Naive thymus-derived CD8-positive, alpha-beta T cell (primary cell): ENCODE data around the gene KDM8. TPM values are rescaled to one million over a fixed set of nuclear protein-coding genes. Genes with fewer than 3 reads are reported as not detected.
"Not testable (repeated sequence)": the region's sequence is repeated elsewhere in the genome, so short reads cannot be mapped to it uniquely, and the experiment has no call there.

Experiments used
- ATAC-seq, 2 donors: fragments of 150-1000 bp; cut with Tn5 transposase in 1 of 2; sonication (Bioruptor Pico), chemical (Tn5 transposase) in 1 of 2; 1 replicate in 1 of 2; 2 replicates in 1 of 2; pipeline ENCODE4 v1.10.0; 2021; ENCODE audit warnings: mild to moderate bottlenecking in 2 of 2, moderate library complexity in 2 of 2
- POLR2A ChIA-PET: fragments of 350-600 bp; sonication (Branson Sonifier 250); formaldehyde crosslinking; loops from one replicate; lab custom pipeline; 2021; ENCODE audit warnings: antibody characterized with exemption; lab: Charles Lee
- DNase-seq, 10 donors: peaks; one replicate each; pipeline versions ENCODE4 v3.0.0 to v3.0.0-alpha.2; 2020 to 2022
- H3K27ac Mint-ChIP-seq, 10 donors: one replicate each; pipeline ENCODE4 v1.8.0; 2020 to 2022; ENCODE audit warnings: mild to moderate bottlenecking in 10 of 10, mixed read lengths in 10 of 10, moderate library complexity in 4 of 10, inconsistent platforms in 1 of 10
- H3K27me3 Mint-ChIP-seq, 5 donors: one replicate each; pipeline ENCODE4 v1.8.0; 2021 to 2022; ENCODE audit warnings: mixed read lengths in 5 of 5
- H3K36me3 Mint-ChIP-seq, 3 donors: one replicate each; pipeline ENCODE4 v1.8.0; 2020 to 2022; ENCODE audit warnings: mixed read lengths in 3 of 3, mild to moderate bottlenecking in 2 of 3, inconsistent platforms in 1 of 3
- H3K4me1 Mint-ChIP-seq, 4 donors: one replicate each; pipeline ENCODE4 v1.8.0; 2021 to 2022; ENCODE audit warnings: mixed read lengths in 4 of 4
- H3K4me3 Mint-ChIP-seq, 10 donors: one replicate each; pipeline ENCODE4 v1.8.0; 2020 to 2022; ENCODE audit warnings: mild to moderate bottlenecking in 10 of 10, mixed read lengths in 10 of 10, moderate library complexity in 6 of 10, inconsistent platforms in 1 of 10
- H3K9me3 Mint-ChIP-seq, 9 donors: one replicate each; pipeline ENCODE4 v1.8.0; 2020 to 2022; ENCODE audit warnings: mixed read lengths in 9 of 9, mild to moderate bottlenecking in 3 of 9, inconsistent platforms in 1 of 9, moderate library complexity in 1 of 9
- polyA plus RNA-seq, 3 donors: library from polyadenylated mRNA; unstranded; fragments of 300-500 nt; fragmentation: Illumina TruSeq; gene quantifications; one replicate each; pipeline ENCODE4 v1.2.3, GENCODE V29; 2021
- total RNA-seq, 8 experiments: library from RNA in 2 of 8; stranded (reverse) in 2 of 8; gene quantifications; one replicate each; pipeline ENCODE4 v1.2.3 and lab custom pipeline; 2021 to 2026

Gene KDM8
- total and polyA plus RNA-seq, 5 experiments from 2014 or later: 3.8 to 35.0 (median 6.2) TPM

DNA sequence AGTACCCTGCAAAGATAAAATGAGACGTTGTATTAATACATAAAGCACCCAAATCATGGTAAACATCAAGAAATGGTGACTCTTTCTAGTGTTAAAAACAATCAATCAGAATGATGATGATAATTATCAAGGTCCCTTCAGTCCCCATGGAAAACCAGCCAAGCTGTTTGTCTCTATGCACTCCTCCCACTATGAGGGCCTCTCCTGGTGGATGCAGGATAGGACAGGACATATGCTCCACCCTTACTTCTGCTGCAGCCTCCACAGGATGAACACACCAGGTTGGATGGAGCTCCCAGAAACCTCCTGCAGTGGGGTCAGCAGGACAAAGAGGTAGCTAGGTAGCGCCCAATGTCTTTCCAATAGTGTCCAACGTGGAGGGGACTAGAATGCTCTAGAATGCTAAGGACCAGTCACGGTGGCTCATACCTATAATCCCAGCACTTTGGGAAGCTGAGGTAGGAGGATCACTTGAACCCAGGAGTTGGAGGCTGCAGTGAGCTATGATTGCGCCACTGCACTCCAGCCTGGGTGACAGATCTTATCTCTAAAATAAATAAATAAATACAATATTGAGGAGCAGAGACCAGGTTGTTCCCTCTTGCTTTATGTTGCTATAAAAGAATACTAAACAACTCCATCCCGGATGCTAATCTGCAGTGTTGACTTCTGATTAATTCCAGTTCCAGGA lies 9.9 kb upstream of the KDM8 start:
- peaks cover 0 to 3% (median 0%) of the 10 kb centered on the region in 9 donors for H3K9me3 Mint-ChIP-seq
- no peaks in the 10 kb centered on the region for H3K27me3 Mint-ChIP-seq
- H3K4me3 Mint-ChIP-seq: no peak overlapping the region
- DNase-seq (no peak), ATAC-seq (no peak)
- H3K4me1 Mint-ChIP-seq: peaks cover 22 to 60% (median 51%) of the 10 kb centered on the region in 4 donors
- POLR2A ChIA-PET: interaction anchor here (0.6 to 2.0 kb wide), 5 partner anchors 9 to 22 kb away, joined by 3 to 4 read pairs (median 3); no protein-coding TSS in a partner anchor
- peak overlapping the region in 6 of 10 donors; percentile 10 to 75 (median 54) for H3K27ac Mint-ChIP-seq
- H3K36me3 Mint-ChIP-seq: no peaks in the 10 kb centered on the region

DNA sequence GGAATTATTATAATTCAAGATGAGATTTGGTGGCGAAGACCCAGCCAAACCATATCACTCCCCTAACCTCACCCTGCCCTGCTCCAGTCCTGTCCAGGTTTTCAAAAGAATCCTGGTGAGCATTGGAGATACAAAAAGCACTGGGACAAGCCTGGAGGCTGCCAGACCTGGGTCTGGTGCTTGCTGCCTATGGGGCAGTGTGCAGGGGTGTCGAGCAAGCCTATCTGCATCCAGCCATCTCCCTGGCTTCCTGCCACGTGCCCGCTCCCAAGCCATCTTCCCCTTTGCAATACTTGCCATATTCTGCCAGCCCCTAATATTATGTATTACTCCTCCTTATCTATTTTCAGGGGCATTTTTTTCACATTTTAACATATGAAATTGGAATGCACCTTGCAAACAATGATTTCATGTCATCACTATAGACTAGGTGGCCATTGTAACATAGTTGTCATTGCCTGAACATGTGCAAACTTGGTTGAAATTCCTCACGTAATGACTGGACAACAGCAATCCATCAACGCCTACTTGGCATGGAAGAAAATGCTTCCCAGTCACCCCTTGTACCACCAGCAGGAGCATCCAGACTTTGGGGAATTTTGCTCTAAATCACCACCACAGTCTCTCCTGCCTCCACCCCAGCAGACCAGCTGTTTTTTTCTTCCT lies 8.1 kb upstream of the KDM8 start:
- Mint-ChIP-seq H3K27me3 (no peaks in the 10 kb centered on the region), H3K27ac (peak overlapping the region; percentile 92 to 99 (median 98)), H3K9me3 (peaks cover 0 to 5% (median 0%) of the 10 kb centered on the region in 9 donors), H3K4me1 (peaks cover 32 to 70% (median 62%) of the 10 kb centered on the region in 4 donors), H3K36me3 (no peaks in the 10 kb centered on the region), H3K4me3 (peak overlapping the region in 7 of 10 donors; percentile 52 to 89 (median 78))
- POLR2A ChIA-PET: interaction anchor here (0.7 to 6.4 kb wide), 13 partner anchors 9 to 269 kb away, joined by 3 to 43 read pairs (median 11); no protein-coding TSS in a partner anchor
- ATAC-seq (no peak), DNase-seq (no peak)

DNA sequence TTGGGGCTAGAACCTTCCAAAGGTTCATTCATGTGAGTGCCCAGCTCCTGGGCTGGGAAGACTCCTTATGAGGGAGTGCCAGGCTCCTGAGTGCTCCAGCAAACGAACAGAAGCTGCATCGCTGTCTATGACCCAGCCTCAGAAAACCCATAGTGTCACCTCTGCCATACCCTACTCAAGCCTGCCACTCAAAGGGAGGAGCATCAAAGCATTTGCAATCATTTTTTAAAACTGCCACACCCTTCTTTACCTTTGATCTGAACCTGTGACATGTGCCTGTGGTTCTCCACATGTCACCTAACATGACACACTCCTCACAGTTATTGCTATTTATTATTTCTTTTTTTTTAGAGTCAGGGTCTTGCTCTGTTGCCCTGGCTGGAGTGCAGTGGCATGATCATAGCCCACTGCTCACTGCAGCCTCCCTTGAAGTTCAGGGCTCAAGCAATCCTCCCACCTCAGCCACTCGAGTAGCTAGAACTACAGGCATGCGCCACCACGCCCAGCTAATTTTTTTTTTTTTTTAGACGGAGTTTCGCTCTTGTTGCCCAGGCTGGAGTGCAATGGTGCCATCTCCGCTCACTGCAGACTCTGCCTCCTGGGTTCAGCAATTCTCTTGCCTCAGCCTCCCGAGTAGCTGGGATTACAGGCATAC lies 7.3 kb upstream of the KDM8 start:
- Mint-ChIP-seq H3K4me1 (peaks cover 35 to 79% (median 71%) of the 10 kb centered on the region in 4 donors), H3K36me3 (no peaks in the 10 kb centered on the region), H3K27ac (peak overlapping the region; percentile 92 to 99 (median 98)), H3K27me3 (no peaks in the 10 kb centered on the region), H3K4me3 (peak overlapping the region; percentile 52 to 89 (median 77)), H3K9me3 (peaks cover 0 to 5% (median 0%) of the 10 kb centered on the region in 9 donors)
- DNase-seq: peak in 9 of 10 donors; percentile 16 to 90 (median 75)
- POLR2A ChIA-PET: interaction anchor here (0.6 to 6.4 kb wide), 19 partner anchors 9 to 268 kb away, joined by 3 to 43 read pairs (median 6); no protein-coding TSS in a partner anchor
- peak; percentile 89 to 94 for ATAC-seq

DNA sequence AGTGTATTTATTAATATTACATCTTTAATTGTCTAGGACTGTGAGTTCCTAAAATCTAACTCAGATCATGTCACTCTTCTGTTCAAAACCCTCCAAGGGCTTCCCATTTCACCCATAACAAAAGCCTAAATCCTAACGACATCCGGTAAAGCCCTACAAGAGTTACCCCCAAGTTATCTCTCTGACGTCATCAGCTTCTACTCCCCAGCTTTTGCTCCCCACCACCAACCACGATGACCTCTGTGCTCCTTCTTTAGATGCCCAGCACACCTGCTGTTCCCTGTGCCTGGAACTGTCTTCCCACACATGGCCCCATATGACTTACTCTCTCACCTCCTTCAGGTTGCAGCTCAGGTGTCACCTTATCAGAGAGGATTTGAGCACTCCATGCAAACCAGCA lies 6.3 kb upstream of the KDM8 start:
- Mint-ChIP-seq H3K9me3 (peaks cover 0 to 5% (median 0%) of the 10 kb centered on the region in 9 donors), H3K27ac (peak overlapping the region; percentile 92 to 99 (median 98)), H3K27me3 (no peaks in the 10 kb centered on the region), H3K4me1 (peaks cover 35 to 83% (median 75%) of the 10 kb centered on the region in 4 donors), H3K36me3 (no peaks in the 10 kb centered on the region), H3K4me3 (peak overlapping the region in 6 of 10 donors; percentile 7 to 75 (median 51))
- ATAC-seq (no peak), DNase-seq (no peak)
- POLR2A ChIA-PET: interaction anchor here (0.8 to 6.4 kb wide), 15 partner anchors 10 to 267 kb away, joined by 3 to 43 read pairs (median 10); no protein-coding TSS in a partner anchor

DNA sequence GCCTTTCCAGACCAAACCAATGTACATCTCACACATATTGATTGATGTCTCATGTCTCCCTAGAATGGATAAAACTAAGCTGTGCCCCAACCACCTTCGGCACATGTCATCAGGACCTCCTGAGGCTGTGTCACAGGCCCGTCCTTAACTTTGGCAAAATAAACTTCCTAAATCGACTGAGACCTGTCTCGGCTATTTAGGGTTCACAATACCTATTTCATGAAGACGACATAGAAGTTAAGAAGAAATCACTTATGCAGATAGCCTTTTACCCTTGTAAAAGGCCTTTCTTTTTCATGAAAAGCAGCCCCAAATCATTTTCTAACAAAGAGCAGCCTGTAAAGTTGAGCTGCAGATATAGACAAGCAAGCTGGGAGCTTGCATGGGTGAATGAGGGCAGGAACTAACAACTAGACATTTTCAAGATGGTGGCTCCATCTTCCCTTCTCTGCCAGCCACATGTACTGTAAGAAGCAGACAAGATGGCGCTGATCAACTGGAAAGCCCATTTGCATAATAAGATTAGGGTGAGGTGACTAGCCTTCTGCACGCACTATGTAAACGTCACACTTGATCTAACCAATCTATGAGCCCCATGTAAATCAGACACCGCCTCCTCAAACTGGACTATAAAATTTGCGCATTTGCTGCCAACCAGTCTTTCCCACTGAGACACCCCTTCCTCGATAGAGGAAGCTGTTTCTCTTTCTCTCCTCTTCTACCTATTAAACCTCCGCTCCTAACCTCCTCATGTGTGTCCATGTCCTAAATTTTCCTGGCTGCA lies 4.7 kb upstream of the KDM8 start:
- Mint-ChIP-seq H3K27me3 (peaks cover 0 to 1% (median 0%) of the 10 kb centered on the region in 5 donors), H3K9me3 (peaks cover 0 to 5% (median 0%) of the 10 kb centered on the region in 9 donors), H3K4me3 (peak overlapping the region in 4 of 10 donors; percentile 22 to 80 (median 66)), H3K4me1 (peaks cover 37 to 96% (median 90%) of the 10 kb centered on the region in 4 donors), H3K27ac (peak overlapping the region; percentile 82 to 99 (median 98)), H3K36me3 (no peaks in the 10 kb centered on the region)
- ATAC-seq: no peak
- POLR2A ChIA-PET: interaction anchor here (0.9 to 6.4 kb wide), 14 partner anchors 9 to 261 kb away, joined by 3 to 43 read pairs (median 5); partner anchors contain the start of gene IL21R
- no peak for DNase-seq

DNA sequence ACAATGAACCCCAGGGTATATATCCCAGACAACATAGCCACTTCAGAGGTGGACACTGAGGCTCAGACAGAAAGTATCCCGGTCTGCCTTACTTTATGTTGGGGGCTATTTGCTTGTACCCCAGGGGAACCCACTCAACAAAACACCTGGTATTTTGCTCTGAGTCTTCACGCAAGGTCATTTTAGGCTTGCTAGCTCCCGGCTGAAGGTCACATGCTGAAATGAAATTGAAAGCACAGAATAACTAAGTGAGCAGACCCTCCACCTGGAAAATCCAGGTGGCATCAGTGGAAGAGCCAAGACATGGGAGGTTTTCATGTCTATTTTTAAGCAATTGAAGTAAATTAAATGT lies 4.1 kb upstream of the KDM8 start:
- Mint-ChIP-seq H3K4me1 (peaks cover 39 to 95% (median 92%) of the 10 kb centered on the region in 4 donors), H3K27ac (peak overlapping the region; percentile 82 to 99 (median 98)), H3K27me3 (peaks cover 0 to 3% (median 0%) of the 10 kb centered on the region in 5 donors), H3K9me3 (peaks cover 0 to 5% (median 0%) of the 10 kb centered on the region in 9 donors), H3K36me3 (no peaks in the 10 kb centered on the region), H3K4me3 (peak overlapping the region in 7 of 10 donors; percentile 22 to 80 (median 32))
- no peak for DNase-seq
- no peak for ATAC-seq
- POLR2A ChIA-PET: interaction anchor here (0.9 to 6.4 kb wide), 13 partner anchors 8 to 261 kb away, joined by 3 to 43 read pairs (median 5); partner anchors contain the start of gene IL21R

DNA sequence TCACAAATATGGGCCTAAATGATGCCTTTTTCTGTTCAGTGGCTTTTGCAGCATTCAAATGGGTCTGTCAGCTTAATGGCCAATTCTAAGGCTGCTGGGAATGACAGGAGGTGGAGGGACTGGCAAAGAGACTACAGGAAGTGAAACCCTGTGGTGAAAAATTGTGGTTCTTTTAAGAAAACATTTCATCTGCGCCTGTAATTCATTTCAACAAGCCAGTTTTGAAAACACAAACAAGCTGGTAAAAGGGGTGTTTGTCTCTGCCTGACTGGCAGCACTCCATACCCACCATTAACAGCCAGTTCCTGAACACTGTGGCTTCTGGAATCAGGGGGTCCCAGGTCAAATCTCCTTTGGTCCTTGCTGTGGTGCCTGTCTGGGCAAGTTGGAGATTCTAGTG lies 3.6 kb upstream of the KDM8 start:
- Mint-ChIP-seq H3K27me3 (peaks cover 0 to 3% (median 0%) of the 10 kb centered on the region in 5 donors), H3K36me3 (no peaks in the 10 kb centered on the region), H3K27ac (peak overlapping the region; percentile 82 to 99 (median 96)), H3K4me1 (peaks cover 42 to 94% (median 92%) of the 10 kb centered on the region in 4 donors), H3K9me3 (peaks cover 0 to 5% (median 0%) of the 10 kb centered on the region in 9 donors), H3K4me3 (peak overlapping the region; percentile 56 to 80 (median 68))
- ATAC-seq: peak; percentile 3 to 5
- peak in 5 of 10 donors; percentile 25 to 73 (median 57) for DNase-seq
- POLR2A ChIA-PET: interaction anchor here (0.6 to 6.4 kb wide), 15 partner anchors 8 to 260 kb away, joined by 3 to 43 read pairs (median 5); partner anchors contain the start of gene IL21R

DNA sequence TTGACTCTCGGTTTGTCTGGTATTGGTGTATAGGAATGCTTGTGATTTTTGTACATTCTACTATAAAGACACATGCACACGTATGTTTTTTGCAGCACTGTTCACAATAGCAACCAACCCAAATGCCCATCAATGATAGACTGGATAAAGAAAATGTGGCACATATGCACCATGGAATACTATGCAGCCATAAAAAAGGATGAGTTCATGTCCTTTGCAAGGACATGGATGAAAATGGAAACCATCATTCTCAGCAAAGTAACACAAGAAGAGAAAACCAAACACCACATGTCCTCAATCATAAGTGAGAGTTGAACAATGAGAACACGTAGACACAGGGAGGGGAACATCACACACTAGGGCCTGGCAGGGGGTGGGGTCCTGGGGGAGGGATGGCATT lies 2.4 kb upstream of the KDM8 start:
- not testable (repeated sequence) for ATAC-seq

DNA sequence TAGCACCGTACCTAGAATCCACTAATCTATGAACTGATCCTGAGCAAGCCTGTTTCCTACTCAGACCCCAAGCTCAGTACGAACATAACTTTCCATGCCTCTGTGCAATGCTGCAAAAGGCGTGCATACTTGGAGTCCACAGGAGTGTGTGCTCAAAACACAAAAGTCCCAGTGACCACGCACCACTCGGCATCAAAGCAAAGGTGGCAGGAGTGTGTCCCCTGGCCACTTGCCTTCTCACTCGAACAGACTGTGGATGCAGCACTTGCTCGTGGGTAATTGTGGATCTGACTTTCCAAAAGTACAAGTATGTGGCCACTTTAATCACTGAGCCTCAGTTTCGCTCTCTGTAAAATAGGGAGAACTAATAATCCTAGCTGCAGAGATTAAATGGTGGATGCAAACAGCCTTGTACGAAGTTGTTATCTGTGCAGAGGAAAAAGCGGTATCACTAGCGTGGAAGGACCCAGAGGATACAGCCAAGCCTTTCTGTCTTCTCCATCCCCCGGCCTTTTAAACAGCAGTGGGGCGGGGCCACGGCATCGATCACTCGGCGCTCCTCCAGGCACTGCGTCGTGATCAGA lies 311 bp upstream of the KDM8 start:
- POLR2A ChIA-PET: interaction anchor here (0.5 to 4.9 kb wide), 27 partner anchors 10 to 347 kb away, joined by 3 to 133 read pairs (median 6); partner anchors contain the start of genes GTF3C1, IL21R and KATNIP

More for the DNA sequence above, 2.4 kb upstream of the KDM8 start:
- POLR2A ChIA-PET: interaction anchor here (1.1 kb wide), 1 partner anchor 31 kb away, joined by 5 read pairs; no protein-coding TSS in a partner anchor
- not testable (repeated sequence) for H3K9me3 Mint-ChIP-seq, H3K27me3 Mint-ChIP-seq, DNase-seq, H3K36me3 Mint-ChIP-seq
- H3K4me3 Mint-ChIP-seq: peak overlapping the region in 9 of 10 donors; percentile 12 to 80 (median 56)
- peaks cover 34 to 89% (median 84%) of the 10 kb centered on the region in 4 donors for H3K4me1 Mint-ChIP-seq
- H3K27ac Mint-ChIP-seq: peak overlapping the region; percentile 82 to 99 (median 96)

DNA sequence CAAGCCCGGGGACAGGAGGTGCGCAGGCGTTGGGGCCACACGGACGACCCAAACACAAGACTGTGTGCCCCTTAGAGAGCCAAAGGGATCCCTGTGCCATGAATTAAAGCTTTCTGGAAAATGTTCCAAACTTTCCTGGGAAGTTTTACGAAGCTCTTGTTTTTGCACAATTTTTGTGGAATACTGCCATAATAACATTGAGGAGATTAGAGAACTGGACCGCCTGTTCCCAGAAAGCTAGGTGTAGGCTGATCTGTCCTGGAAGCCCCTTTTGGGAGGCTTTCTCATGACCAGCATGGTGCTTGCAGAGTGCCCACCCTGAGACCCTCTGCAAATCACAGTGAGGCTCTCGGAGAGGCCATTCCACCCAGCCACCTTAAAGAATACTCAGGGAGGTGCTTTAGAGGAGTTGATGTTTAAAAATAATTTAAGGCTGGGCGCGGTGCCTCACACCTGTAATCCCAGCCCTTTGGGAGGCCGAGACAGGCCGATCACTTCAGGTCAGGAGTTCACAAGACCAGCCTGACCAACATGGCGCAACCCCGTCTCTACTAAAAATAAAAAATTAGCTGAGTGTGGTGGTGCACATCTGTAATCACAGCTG lies 1.1 kb downstream of the KDM8 start:
- peak overlapping the region; percentile 85 to 100 (median 98) for H3K4me3 Mint-ChIP-seq
- peaks cover 16 to 62% (median 53%) of the 10 kb centered on the region in 4 donors for H3K4me1 Mint-ChIP-seq
- H3K36me3 Mint-ChIP-seq: peaks cover 0 to 3% (median 0%) of the 10 kb centered on the region in 3 donors
- H3K9me3 Mint-ChIP-seq: no peaks in the 10 kb centered on the region
- ATAC-seq: no peak
- H3K27me3 Mint-ChIP-seq: peaks cover 0 to 3% (median 0%) of the 10 kb centered on the region in 5 donors
- peak overlapping the region; percentile 97 to 100 (median 100) for H3K27ac Mint-ChIP-seq
- no peak for DNase-seq
- POLR2A ChIA-PET: interaction anchor here (0.6 to 4.9 kb wide), 26 partner anchors 8 to 1074 kb away, joined by 3 to 133 read pairs (median 6); partner anchors contain the start of genes GTF3C1, IL21R and KATNIP

More for the DNA sequence above, 311 bp upstream of the KDM8 start:
- peak overlapping the region; percentile 85 to 100 (median 98) for H3K4me3 Mint-ChIP-seq
- peaks cover 0 to 5% (median 0%) of the 10 kb centered on the region in 9 donors for H3K9me3 Mint-ChIP-seq
- H3K4me1 Mint-ChIP-seq: peaks cover 24 to 76% (median 67%) of the 10 kb centered on the region in 4 donors
- ATAC-seq: peak; percentile 62 to 74
- peak overlapping the region; percentile 97 to 100 (median 100) for H3K27ac Mint-ChIP-seq
- H3K36me3 Mint-ChIP-seq: peaks cover 0 to 3% (median 0%) of the 10 kb centered on the region in 3 donors
- H3K27me3 Mint-ChIP-seq: peaks cover 0 to 3% (median 0%) of the 10 kb centered on the region in 5 donors
- DNase-seq: peak in 5 of 10 donors; percentile 80 to 94 (median 87)
